ENCODE results near the gene GALNT13.

GALNT13 gene

DNA sequence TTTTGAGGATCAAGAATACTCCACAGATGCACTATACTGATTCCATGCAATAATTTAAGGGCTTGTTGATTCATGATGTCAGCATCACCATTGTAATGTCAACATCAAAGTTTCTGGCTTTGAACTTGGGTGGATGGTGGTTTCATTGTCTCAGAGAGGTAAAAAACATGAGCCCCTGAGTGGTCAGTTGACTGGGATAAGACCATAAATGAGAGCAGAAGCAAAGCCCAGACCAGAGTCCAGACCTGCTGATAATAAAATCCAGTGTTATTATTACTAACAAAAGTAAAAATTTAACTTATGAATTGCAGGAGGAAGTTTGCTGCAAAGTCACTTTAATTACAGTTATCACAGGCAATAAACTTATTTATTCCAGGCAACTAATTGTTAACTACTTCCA is 358.2 kb downstream of the GALNT13 start:
- DNase-seq: no peak

DNA sequence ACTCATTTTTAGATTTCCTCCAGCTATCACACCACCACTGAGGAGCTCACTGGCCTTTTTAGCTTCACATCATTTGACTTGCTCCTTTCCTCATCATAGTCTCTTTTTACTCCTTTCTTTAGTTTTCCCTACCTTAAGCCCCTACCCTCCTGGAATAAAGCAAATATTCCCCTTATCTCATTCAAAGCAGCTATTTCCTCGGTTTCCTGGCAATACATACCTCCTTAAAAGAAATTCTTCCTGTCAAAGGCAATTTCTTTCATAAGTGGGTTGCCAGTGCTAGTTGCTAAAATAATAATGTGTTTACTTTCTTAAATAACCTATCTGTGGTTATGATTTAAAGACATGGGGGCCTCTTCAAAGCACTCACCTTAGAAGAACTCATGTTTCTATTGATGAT is 359.3 kb downstream of the GALNT13 start:
- no peak for DNase-seq

DNA sequence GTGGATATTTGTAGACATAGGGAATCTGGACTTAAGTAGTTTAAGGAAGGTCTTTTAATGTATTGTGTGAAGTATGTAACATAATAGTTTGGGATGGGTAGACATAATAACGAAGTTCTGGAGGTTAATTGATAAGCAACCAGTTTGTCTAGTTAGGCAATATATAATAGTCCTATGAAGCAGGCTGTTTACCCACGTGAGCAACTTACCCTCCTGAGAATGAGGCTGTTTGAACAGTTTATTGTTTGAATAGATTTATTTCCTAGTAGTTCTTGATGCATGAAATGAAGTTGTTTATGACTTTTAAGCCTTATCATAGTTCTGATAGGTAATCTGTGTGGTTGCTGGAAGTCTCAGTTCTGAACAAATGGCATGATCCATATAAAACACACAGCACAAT is 361.5 kb downstream of the GALNT13 start:
- DNase-seq: no peak

DNA sequence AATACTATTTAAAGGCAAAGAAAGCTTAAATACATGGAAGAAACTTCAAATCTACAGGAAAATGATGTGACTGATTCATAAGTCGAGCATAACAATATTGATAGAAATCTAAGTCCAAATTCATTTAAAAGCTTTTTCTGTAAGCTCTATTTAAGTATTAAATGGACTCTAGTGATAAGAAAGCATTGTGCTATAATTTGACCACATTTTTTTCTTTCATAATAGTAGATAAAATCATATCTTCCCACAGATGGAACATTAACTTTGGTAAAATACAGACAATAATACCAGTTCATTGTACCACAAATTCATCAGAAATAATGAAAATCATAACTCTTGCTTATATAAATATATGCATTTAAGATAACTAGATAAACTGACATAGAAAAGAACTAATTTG is 366.5 kb downstream of the GALNT13 start:
- no peak for DNase-seq

DNA sequence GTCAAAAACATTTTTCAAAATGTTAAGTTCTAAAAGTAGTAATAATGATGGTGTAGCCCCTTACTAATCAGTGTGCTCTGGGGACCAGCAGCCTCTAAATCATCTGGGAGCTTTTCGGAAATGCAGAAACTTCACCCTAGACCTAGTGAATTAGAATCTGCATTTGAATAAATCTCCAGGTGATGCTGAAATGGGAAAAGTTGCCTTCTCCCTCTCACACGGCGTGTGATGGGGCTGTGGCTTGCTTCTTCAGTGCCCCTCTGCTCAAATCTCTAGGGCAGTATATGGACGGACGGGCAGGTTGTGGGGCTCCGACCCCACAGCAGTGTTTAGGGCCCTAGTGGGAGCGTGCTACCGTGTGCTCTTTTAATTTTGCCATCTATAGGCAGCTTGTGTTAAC is 368.6 kb downstream of the GALNT13 start:
- DNase-seq: no peak

DNA sequence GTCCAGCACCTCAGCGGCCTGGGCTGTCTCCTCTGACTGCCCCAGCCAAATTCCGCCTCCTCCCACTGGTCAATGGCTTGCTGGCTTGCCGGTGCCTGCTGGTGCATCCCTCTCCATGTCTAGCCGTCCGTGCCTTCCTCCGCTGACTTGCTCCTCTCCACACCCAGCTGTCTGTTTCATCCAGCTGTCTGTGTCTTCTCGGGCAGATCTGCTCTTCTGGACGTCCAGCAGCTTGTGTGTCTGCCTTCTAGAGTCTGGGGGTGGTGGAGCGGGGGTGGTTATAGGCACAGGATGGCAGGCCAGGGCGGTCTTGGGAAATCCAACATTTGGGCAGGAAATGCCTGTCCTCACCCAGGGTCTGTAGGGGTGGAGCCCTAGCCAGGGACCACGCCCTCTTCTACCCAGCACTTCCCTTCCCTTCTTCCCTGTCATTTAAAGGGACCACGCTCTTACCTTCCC is 369.2 kb downstream of the GALNT13 start:
- no peak for DNase-seq

DNA sequence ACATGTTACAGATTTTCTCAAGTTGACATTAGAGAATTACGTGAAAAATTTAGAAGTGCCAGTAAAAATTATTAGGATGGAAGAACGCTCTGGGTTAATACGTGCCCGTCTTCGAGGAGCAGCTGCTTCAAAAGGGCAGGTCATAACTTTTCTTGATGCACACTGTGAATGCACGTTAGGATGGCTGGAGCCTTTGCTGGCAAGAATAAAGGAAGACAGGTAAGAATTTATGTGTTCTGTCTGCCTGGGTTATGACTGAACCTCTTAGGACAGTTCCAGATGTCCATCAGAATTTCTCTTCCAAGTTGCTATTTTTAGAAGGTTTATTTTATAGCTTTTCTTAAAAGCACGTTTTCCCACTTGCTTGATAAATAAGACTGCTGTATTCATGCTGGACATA is 371.0 kb downstream of the GALNT13 start:
- DNase-seq: no peak

DNA sequence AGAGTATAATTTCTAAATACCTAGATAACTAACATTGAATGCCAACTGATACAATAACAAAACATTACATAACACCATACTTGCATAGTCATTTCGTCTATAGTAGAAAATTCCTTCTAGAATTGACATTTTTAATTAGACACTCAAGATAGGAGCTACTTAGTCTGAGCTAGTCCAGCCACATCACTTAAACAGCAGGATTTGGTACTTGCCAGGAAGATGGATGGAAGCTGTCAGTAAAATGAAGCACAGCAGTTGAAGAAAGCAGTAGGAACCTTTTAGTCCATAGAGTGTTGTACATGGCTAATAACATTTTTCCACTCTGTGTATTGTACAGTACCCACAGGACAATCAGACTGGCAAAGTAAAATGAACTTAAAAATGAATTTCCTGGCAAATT is 372.0 kb downstream of the GALNT13 start:
- no peak for DNase-seq

DNA sequence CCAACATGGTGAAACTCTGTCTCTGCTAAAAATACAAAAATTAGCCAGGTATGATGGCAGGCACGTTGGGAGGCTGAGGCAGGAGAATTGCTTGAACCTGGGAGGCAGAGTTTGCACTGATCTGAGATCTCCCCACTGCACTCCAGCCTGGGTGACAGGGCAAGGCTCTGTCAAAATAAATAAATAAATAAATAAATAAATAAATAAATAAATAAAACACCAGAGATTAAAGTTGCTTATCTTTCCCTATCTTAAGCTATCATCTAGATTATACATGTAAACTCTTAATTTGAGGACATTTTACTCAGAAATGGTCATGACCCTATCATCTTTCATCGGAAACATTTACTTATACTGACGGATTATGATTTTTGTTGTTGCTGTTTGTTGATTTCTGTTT is 373.2 kb downstream of the GALNT13 start:
- no peak for DNase-seq

DNA sequence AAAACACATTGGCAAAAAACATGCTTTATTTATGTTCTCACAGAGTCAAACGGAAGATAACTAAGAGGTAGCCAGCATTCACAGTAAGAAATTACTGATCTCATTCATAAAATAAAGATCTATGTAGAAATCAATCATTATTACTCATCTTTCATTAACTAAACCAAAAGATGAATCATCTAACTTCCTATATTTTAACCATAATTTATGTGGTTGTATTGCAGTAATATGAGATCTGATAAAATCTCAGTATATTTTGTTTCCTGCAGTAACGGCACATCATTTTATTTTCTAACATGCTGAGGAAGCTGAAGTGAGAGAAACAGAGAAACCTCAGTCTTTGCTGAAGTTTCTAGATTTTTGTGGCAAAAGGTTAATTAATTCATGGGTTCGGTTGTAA is 375.8 kb downstream of the GALNT13 start:
- DNase-seq: no peak

DNA sequence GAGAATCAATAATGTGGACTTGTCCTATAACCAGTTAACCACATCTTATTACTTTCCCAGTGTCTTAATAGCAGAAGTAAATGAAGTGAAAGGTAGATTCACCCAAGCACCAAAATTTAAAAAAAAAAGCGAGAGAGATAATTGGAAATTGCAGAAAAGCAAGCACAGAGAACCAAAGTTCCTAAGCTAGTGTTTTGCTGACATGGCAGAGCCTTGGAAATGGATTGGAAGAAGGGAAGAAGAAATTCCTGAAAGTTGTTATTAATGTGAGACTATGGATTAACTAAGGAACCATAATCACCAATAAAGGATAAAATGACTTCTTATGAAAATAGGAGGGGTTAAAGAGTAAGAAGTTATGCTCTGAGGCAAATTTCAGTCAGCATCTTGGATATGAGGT is 384.4 kb downstream of the GALNT13 start:
- no peak for DNase-seq

DNA sequence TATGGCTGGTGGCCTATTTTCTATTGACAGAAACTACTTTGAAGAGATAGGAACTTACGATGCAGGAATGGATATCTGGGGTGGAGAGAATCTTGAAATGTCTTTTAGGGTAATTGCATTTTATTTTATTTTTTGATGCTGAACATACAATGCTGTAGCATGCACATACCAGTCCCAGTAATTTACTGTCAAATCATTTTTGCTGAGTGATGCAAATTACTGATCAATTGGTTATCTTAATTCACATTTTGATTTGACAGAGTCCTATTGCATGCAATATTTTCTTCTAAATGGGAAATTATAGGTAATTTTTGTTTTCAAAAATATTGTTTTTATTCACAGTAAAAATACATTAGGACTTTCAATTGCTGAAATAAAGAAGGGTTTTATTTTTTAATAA is 387.3 kb downstream of the GALNT13 start:
- DNase-seq: no peak

DNA sequence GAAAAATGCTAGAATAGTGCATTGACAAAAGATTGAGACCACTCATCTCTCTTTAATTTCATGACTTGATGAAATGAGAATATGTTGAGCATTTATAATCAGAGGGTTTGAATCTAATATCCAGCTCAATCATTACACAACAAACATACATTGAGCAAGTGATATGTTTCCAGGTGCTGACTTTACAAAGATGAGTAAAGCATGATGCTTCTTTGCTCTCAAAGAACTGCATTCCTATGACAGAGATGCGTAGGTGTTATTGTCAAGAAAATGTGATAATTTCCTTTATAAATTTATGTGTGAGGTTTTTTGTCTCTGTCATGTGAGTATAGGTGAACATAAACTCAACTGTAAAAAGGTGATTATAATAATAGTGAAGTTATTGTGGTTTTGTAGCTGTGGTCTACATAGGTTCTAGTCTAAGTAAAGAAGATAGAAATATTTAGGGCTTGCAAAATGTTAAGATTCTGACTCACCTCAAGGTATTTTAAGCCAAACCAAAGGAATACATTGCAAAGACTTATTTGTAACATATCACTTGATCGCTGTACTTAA is 389.8 kb downstream of the GALNT13 start:
- DNase-seq: no peak

DNA sequence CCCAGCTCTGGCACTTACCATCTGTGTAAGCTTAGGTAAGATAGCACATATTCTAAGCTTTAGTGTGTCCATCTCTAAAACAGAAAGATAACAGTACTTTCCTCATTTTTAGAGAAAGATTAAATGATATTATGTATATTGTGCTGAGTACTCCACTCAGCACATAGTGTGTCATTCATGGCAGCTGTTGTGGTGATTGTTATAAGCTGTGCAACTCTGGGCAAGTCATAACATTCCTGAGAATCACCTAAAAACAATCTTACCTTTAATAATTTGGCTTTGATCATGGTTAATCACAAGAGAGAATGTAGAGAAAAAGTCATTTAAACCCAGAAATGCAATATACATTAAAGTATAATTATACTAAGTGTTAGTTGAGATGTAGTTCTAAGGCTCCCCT is 391.5 kb downstream of the GALNT13 start:
- no peak for DNase-seq

DNA sequence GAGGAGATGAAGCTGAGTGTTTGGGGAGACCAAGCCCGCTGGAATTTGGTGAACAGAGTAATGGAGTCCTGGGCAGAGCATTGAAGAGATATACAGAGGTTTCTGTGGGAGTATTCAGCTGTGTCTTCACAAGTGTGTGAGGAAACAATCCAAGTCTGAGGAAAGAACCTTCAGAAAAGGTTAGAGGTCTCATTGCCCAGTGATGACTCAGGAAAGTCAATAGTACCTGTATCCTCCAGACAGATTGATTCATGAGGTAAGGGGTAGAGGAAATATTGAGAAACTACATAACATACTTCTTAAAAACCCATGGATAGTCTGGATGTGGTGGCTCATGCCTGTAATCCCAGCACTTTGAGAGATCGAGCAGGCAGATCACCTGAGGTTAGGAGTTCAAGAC is 392.3 kb downstream of the GALNT13 start:
- DNase-seq: no peak

DNA sequence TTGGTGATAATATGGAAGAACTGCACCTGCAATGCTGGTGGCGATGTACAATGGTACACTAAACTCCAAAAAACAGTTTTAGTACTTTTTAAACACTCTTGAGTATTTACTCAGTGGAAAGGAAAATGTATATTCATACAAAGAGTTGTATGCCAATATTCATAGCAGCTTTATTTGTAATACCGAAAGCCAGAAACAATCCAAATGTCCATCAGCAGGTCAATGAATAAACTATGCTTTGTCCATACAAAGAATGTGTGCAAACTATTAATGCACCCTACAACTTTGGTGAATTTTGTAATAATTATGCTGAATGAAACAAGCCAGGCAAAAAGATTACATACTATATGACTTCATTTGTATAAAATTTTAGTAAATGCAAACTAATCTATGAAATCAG is 396.3 kb downstream of the GALNT13 start:
- DNase-seq: no peak

DNA sequence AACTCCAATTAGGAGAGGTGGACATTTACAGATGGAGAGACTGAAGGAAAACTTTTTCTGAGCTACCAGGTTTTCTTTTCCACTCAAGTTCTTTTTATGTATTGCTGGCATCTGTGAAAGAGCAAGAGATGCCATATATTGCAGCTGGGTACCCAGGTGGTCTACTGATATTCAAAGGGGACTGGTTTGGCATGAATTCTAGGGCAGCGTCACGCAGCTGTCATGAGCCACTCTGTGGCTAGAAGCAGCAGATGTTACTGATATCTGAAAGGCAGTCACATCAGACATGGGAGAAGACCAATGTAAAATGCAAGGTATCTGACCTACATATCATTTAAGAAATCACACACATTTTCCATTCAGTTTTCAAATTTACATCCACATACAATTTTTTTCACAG is 408.8 kb downstream of the GALNT13 start:
- DNase-seq: no peak

DNA sequence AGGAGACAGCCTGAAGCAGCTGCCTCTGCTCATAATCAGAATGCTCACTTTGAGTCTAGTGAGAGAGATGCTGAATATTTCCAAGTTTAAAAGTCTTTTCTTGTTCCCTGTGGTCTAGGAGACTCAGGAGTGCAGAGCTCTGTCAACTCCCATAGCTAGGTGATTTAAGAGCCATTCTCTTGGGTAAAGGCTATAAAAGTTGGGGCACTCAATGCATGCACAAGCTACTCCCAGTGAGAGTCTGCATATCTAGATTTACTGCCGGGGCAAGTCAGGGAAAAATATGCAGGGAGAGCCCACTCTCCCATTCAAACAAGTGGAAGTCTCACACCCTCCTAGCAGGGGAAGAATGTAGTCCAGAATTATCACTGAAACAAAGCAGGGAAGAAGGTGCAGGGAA is 418.1 kb downstream of the GALNT13 start:
- DNase-seq: no peak

DNA sequence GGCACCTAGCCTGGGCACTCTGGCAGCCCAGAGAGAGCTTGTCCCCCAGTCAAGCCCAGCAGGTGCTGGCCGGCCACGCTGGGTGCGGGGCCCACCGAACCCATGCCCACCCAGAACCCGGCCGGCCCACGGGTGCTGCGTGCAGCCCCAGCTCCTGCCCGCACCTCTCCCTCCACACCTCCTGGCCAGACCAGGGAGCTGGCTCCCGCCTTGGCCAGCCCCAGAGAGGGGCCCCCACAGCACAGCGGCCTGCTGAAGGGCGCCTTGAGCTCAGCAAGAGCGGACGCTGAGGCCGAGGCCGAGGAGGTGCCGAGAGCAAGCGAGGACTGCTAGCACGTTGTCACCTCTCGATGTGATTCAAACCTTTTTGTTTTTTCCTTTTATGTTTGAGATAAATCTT is 419.8 kb downstream of the GALNT13 start:
- no peak for DNase-seq

DNA sequence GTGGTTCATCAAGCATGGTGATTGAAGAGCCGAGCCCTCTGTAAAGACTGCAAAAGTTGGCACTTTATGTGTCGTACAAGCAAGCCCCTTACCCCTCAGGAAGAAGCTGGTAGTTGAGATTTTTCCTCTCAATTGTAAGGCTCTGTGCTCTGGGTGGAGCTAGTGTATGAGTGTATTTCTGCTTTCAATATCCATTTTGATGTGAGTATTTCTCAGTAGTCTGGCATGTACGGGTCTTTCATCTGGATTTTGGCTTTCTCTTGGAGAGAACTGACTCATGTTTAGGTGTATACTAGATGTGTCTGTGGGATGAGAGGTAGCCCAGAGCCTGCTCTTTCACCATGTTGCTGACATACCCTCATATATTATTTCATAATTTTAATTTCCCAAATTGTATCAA is 420.2 kb downstream of the GALNT13 start:
- DNase-seq: no peak

DNA sequence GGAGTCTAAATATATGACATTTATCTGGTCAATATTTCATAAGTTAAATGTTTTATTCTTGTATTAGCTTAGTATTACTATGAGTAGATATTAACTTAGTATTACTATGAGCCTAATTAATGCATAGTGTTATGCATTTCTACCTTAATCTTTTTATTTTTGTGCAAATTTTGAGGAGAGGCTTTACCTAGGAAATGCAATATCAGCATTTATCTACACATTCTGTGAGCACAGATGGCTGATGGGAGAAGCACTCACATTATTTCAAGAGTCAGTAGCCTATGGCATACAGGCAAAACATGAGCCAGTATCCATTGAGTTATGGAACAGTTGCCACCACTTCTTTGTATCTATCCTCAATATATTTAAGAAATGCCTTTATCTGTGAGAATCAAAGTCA is 422.1 kb downstream of the GALNT13 start:
- no peak for DNase-seq

DNA sequence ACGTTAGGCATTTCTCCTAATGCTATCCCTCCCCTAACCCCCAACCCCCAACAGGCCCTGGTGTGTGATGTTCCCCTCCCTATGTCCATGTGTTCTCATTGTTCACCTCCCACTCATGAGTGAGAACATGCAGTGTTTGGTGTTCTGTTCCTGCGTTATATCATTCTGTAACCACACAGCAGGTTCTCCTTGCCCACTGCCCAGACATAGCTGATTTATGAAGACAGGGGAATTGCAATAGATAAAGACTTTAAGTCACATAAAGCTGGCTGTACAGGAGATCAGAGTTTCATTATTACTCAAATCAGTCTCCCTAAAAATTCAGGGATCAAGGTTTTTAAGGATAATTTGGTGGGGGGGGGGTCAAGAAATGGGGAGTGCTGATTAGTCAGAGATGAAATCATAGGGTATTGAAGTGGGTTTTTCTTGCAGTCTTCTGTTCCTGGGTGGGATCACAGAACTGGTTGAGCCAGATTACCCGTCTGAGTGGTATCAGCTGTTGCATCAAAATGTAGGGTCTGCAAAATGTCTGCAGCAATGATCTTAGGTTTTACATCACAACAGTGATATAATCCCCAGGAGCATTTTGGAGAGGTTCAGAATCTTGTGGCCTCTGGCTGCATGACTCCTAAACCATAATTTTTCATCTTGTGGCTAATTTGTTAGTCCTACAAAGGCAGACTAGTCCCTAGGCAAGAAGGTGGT is 434.7 kb downstream of the GALNT13 start:
- DNase-seq: no peak

DNA sequence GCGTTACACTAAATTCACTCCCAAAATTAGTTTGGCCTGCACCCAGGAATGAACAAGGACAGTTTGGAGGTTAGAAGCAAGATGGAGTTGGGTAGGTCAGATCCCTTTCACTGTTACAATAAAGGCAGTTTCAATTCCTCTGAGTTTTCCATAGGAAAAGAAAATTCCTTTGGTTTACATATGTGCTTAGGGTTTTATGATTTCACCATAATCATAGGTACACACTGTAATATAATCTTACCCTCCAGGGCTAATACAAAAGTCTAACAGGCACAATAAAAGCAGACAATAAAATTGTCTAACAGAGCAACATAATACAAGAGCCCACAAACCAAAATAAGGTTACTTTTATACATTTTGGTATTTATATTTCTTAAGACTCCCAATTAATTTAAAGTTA is 435.3 kb downstream of the GALNT13 start:
- no peak for DNase-seq

DNA sequence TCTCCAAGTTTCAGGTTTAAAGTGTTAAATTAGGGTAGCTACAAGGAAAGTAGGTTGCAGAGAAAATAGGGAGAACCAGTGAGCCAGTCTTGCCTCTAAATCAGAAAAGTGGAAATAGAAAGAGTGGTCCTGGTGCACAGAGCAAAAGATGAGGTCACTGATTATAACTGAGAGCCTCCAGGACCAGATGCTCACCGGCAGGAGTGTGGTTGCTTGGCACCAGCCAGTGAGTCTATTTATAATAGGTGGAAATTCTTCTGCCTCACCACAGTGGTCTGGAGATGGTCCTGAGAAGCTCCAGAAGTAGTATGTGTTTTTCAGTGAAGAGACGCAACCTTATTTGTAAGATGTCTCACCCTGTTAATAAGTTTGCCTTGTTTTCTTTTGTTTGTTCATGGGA is 452.9 kb downstream of the GALNT13 start:
- no peak for DNase-seq

DNA sequence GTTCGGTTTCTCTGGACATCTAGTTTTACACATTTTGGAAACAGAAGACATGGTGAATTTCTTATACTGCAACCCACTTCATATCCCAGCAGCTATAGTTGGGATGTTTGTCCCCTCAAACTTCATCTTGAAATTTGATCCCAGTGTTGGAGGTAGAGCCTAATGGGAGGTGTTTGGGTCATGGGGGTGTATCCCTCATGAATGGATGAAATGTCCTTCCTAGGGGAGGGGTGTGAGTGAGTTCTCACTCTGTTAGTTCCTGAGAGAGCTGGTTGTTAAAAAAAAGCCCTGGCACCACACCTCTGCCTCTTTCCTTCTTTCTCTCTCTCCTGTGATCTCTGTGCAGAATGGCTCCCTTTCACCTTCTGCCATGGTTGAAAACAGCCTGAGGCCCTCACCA is 457.8 kb downstream of the GALNT13 start:
- no peak for DNase-seq
